Gastrocnemius medialis (tissue), 4 donors: ENCODE results near the gene PCDHGA3.
"Not testable (repeated sequence)": the region's sequence is repeated elsewhere in the genome, so short reads cannot be mapped to it uniquely, and the experiment has no call there.

Experiments used
- POLR2A ChIP-seq, 2 donors: fragments of 450-650 bp; IDR thresholded peaks; one replicate each; pipeline ENCODE4 v1.6.1; 2017; ENCODE audit warnings: antibody characterized with exemption in 2 of 2, mild to moderate bottlenecking in 2 of 2, moderate library complexity in 2 of 2
- TF ChIP-seq, protein P1 (sequence below), 5 experiments: fragments of 450-650 bp in 3 of 5; fragments of 200-600 bp in 2 of 5; sonication (generic) in 2 of 5; IDR thresholded peaks in 4 of 5; conservative IDR thresholded peaks in 1 of 5; 1 replicate in 4 of 5; 2 replicates in 1 of 5; pipeline ENCODE4 v1.5.1; 2016 to 2019; ENCODE audit warnings: antibody characterized with exemption in 5 of 5, mild to moderate bottlenecking in 3 of 5, moderate library complexity in 3 of 5

DNA sequence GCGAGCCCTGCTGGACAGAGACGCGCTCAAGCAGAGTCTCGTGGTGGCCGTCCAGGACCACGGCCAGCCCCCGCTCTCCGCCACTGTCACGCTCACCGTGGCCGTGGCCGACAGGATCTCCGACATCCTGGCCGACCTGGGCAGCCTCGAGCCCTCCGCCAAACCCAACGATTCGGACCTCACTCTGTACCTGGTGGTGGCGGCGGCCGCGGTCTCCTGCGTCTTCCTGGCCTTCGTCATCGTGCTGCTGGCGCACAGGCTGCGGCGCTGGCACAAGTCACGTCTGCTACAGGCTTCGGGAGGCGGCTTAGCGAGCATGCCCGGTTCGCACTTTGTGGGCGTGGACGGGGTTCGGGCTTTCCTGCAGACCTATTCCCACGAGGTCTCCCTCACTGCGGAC lies 11.1 kb upstream of the PCDHGA3 start:
- TF ChIP-seq, protein P1, sequence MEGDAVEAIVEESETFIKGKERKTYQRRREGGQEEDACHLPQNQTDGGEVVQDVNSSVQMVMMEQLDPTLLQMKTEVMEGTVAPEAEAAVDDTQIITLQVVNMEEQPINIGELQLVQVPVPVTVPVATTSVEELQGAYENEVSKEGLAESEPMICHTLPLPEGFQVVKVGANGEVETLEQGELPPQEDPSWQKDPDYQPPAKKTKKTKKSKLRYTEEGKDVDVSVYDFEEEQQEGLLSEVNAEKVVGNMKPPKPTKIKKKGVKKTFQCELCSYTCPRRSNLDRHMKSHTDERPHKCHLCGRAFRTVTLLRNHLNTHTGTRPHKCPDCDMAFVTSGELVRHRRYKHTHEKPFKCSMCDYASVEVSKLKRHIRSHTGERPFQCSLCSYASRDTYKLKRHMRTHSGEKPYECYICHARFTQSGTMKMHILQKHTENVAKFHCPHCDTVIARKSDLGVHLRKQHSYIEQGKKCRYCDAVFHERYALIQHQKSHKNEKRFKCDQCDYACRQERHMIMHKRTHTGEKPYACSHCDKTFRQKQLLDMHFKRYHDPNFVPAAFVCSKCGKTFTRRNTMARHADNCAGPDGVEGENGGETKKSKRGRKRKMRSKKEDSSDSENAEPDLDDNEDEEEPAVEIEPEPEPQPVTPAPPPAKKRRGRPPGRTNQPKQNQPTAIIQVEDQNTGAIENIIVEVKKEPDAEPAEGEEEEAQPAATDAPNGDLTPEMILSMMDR (IDR thresholded peaks at IDR 0.05 in 4 of 5, conservative IDR thresholded peaks at IDR 0.05 in 1 of 5) = not testable (repeated sequence)
- not testable (repeated sequence) for TF ChIP-seq POLR2A (IDR thresholded peaks at IDR 0.05)
